HepG2 (cell line): ENCODE measurements around the gene RAB43. TPM values are rescaled to one million over a fixed set of nuclear protein-coding genes. Genes with fewer than 3 reads are reported as not detected.
A peak's percentile ranks its signal among the peaks of the same experiment; 100 is the strongest.

ENCODE experiments used
- AGO2 ChIP-seq: fragments of 200-400 bp; formaldehyde crosslinking; optimal IDR thresholded peaks from 2 replicates; pipeline ENCODE3; 2017; ENCODE audit warnings: mild to moderate bottlenecking, low read depth, low read length, moderate library complexity
- GABPA ChIP-seq, 2 experiments: IDR thresholded peaks; 2 replicates each; pipeline ENCODE4 v1.6.1; 2011 to 2016; ENCODE audit warnings: low read depth in 2 of 2, low read length in 1 of 2, missing biosample characterization in 1 of 2, missing genetic modification characterization in 1 of 2
- HES4 ChIP-seq: sonication (generic); formaldehyde crosslinking; IDR thresholded peaks from 2 replicates; pipeline ENCODE4 v1.9.0; 2021; ENCODE audit warnings: mild to moderate bottlenecking, missing genetic modification reagents, borderline replicate concordance
- JUNB ChIP-seq: sonication (generic); formaldehyde crosslinking; IDR thresholded peaks from 2 replicates; pipeline ENCODE4 v1.8.0; 2022; ENCODE audit warnings: missing genetic modification reagents, mild to moderate bottlenecking, borderline replicate concordance
- KDM2A ChIP-seq: sonication (generic); formaldehyde crosslinking; IDR thresholded peaks from 2 replicates; pipeline ENCODE4 v1.4.0; 2020; ENCODE audit warnings: low read depth, missing genetic modification reagents, borderline replicate concordance
- ONECUT2 ChIP-seq: sonication (generic); formaldehyde crosslinking; IDR thresholded peaks from 2 replicates; pipeline ENCODE4 v1.4.0; 2020; ENCODE audit warnings: missing genetic modification reagents
- PAF1 ChIP-seq: IDR thresholded peaks from 2 replicates; pipeline ENCODE4 v1.6.1; 2016; ENCODE audit warnings: missing genetic modification reagents, missing compliant biosample characterization
- STAG1 ChIP-seq: sonication (generic); formaldehyde crosslinking; IDR thresholded peaks from 2 replicates; pipeline ENCODE4 v1.4.0; 2020; ENCODE audit warnings: missing genetic modification reagents
- ZBTB37 ChIP-seq: sonication (generic); formaldehyde crosslinking; IDR thresholded peaks from 2 replicates; pipeline ENCODE4 v1.4.0; 2020; ENCODE audit warnings: mild to moderate bottlenecking, missing genetic modification reagents
- ZC3H13 ChIP-seq: sonication (generic); formaldehyde crosslinking; IDR thresholded peaks from 2 replicates; pipeline ENCODE4 v1.8.1; 2023; ENCODE audit warnings: mild to moderate bottlenecking, missing genetic modification reagents, moderate library complexity
- ZNF563 ChIP-seq: sonication (generic); formaldehyde crosslinking; IDR thresholded peaks from 2 replicates; pipeline ENCODE4 v1.8.0; 2022; ENCODE audit warnings: mild to moderate bottlenecking, moderate library complexity, missing genetic modification reagents
- ZNF569 ChIP-seq: sonication (generic); formaldehyde crosslinking; IDR thresholded peaks from 2 replicates; pipeline ENCODE4 v1.5.0; 2020; ENCODE audit warnings: mild to moderate bottlenecking, missing genetic modification reagents, moderate library complexity, borderline replicate concordance
- ZNF605 ChIP-seq: sonication (generic); formaldehyde crosslinking; IDR thresholded peaks from 2 replicates; pipeline ENCODE4 v1.8.0; 2022; ENCODE audit warnings: mild to moderate bottlenecking, missing genetic modification reagents
- ZNF670 ChIP-seq: sonication (generic); formaldehyde crosslinking; IDR thresholded peaks from 2 replicates; pipeline ENCODE4 v1.8.0; 2022; ENCODE audit warnings: mild to moderate bottlenecking, missing genetic modification reagents, borderline replicate concordance
- polyA plus RNA-seq, 8 experiments: library from polyadenylated mRNA; depleted of rRNA in 3 of 8; stranded (reverse) in 7 of 8; unstranded in 1 of 8; fragments of >200 nt; fragmentation: Illumina TruSeq in 4 of 8; extraction: Trizol in 4 of 8; gene quantifications; 2 replicates each; pipeline versions ENCODE4 v1.2.1 to v1.2.3, GENCODE V29; 2011 to 2016; ENCODE audit warnings: low read depth in 4 of 8, missing spikeins in 1 of 8, mixed read lengths in 1 of 8; ENCODE audit not compliant: insufficient read depth in 1 of 8
- total RNA-seq, 5 experiments: library from RNA; depleted of rRNA; stranded (reverse); fragments of >200 nt; fragmentation: Illumina TruSeq; extraction: Trizol; gene quantifications; 2 replicates each; pipeline ENCODE4 v1.2.3, GENCODE V29; 2016; ENCODE audit warnings: low read depth in 1 of 5
- TF ChIP-seq, protein P1 (sequence below): sonication (generic); formaldehyde crosslinking; conservative IDR thresholded peaks from 2 replicates; pipeline ENCODE4 v1.8.0; 2022; ENCODE audit warnings: low read depth, missing genetic modification reagents

Gene RAB43
- total and polyA plus RNA-seq, 2 of the 13 experiments (the other 11 are each of a cell fraction or from before 2014, with no cell fraction given): 11.8 to 18.4 TPM

- TF ChIP-seq ZNF670 (CRISPR knock-in tag): no peak
- no peak for TF ChIP-seq ZNF563
- TF ChIP-seq JUNB (CRISPR knock-in tag): no peak
- TF ChIP-seq AGO2: peak; percentile 66
- 0 out of 2 replicates have a peak, but pooled peaks have one; percentile 48 for TF ChIP-seq KDM2A (CRISPR knock-in tag)
- TF ChIP-seq GABPA (IDR thresholded peaks at IDR 0.05; ENCODE audit: low read depth, low read length): no peak
- 0 out of 2 replicates have a peak, but pooled peaks have one; percentile 10 for TF ChIP-seq GABPA (CRISPR knock-in tag; IDR thresholded peaks at IDR 0.05; ENCODE audit: low read depth)
- 0 out of 2 replicates have a peak, but pooled peaks have one; percentile 49 for TF ChIP-seq ZC3H13
- 0 out of 2 replicates have a peak, but pooled peaks have one; percentile 15 for TF ChIP-seq STAG1 (CRISPR knock-in tag)
- no peak for TF ChIP-seq ZBTB37 (CRISPR knock-in tag)
- TF ChIP-seq HES4 (CRISPR knock-in tag): no peak
- TF ChIP-seq ZNF605: no peak
- peak; percentile 84; the same call in 1 of the 2 replicates for TF ChIP-seq PAF1 (CRISPR knock-in tag)
- TF ChIP-seq ONECUT2 (CRISPR knock-in tag): no peak
- no peak for TF ChIP-seq ZNF569
- TF ChIP-seq, protein P1, sequence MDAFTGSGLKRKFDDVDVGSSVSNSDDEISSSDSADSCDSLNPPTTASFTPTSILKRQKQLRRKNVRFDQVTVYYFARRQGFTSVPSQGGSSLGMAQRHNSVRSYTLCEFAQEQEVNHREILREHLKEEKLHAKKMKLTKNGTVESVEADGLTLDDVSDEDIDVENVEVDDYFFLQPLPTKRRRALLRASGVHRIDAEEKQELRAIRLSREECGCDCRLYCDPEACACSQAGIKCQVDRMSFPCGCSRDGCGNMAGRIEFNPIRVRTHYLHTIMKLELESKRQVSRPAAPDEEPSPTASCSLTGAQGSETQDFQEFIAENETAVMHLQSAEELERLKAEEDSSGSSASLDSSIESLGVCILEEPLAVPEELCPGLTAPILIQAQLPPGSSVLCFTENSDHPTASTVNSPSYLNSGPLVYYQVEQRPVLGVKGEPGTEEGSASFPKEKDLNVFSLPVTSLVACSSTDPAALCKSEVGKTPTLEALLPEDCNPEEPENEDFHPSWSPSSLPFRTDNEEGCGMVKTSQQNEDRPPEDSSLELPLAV (CRISPR knock-in tag): no peak
- TF ChIP-seq, all 625 proteins: peak for 12
Measured at GRCh38 chr3:129162729-129163579, 41.4 kb upstream of the RAB43 start (continued).
